Lower leg skin (tissue), 4 donors: ENCODE results near the gene BPIFB3. TPM values are rescaled to one million over a fixed set of nuclear protein-coding genes. Genes with fewer than 3 reads are reported as not detected.

Experiments
- DNase-seq, 2 donors: peaks; one replicate each; pipeline ENCODE4 v3.0.0-alpha.2; 2019; ENCODE audit warnings: low spot score in 2 of 2
- H3K4me3 ChIP-seq: fragments of 200-600 bp; sonication (generic); 2 replicates; pipeline ENCODE4 v1.5.1; 2017; ENCODE audit warnings: mild to moderate bottlenecking, low read depth; ENCODE audit not compliant: poor library complexity, severe bottlenecking
- POLR2A ChIP-seq, 2 donors: fragments of 450-650 bp; IDR thresholded peaks; one replicate each; pipeline ENCODE4 v1.6.1; 2016 to 2017; ENCODE audit warnings: antibody characterized with exemption in 2 of 2, mild to moderate bottlenecking in 1 of 2, moderate library complexity in 1 of 2
- WGBS, 2 donors: methylation state at CpG; one replicate each; pipeline ENCODE4 v1.1.5; 2018; 5-methylcytosine and 5-hydroxymethylcytosine counted together
- intact Hi-C: fragments of 100-400 bp; cut with DNase I; formaldehyde crosslinking; loops from one replicate; pipeline ENCODE4 v1.15.0; 2023; ENCODE audit warnings: low total_unique reads
- total RNA-seq, 4 donors: library from RNA; depleted of rRNA; stranded (reverse); fragments of >200 nt; gene quantifications; one replicate each; pipeline ENCODE4 v1.1.0, GENCODE V29; 2016
- TF ChIP-seq, protein P1 (sequence below), 3 donors: fragments of 450-650 bp; IDR thresholded peaks; one replicate each; pipeline ENCODE4 v1.5.1; 2016; ENCODE audit warnings: antibody characterized with exemption in 3 of 3, mild to moderate bottlenecking in 3 of 3, moderate library complexity in 2 of 3

Gene BPIFB3
- total RNA-seq, 4 donors from 2014 or later: not detected

DNA sequence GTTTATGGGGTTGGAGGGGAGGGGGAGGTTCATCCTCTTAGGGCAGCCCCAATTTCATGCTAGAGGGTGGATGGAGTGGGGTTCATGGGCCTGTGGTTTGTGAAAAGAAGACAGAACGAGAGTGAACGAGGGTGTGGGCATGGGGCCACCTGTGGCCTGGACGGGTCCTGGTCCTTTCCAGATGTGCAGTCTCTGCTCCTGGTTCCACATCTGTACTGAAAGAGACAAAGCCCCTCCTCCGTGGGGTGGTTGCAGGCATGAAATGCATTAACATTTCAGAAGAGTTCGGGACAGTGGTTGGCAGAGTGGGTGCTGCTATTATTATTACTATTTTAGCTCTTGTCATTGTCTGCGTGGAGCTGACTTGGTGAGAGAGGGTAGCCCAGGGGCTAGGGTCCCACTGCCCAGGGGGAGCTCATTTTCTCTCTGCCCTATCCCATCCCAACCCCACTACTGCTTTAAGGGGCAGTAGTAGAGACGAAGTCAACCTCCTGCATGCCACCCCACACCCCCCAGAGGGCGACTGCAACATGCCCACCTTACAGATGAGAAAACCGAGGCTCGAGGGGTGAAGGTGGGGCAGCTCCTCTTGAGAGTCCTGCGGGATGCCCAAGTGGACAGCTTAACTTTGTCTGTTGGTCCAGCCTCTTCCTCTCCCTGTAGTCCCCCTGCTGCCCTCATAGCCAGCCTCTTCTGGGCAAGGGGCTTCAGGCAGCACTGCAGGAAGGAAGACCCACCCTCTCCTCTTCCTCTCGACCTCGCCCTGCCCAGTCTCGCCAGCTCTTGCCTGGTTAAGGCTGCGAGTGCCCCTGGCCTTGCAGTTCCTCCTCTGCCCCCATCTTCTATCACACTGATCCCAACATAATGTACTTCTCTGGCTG is 37.8 kb upstream of the BPIFB3 start:
- WGBS, 2 donors: 59 to 65% methylated on average over 15 of the region's 15 CpGs

DNA sequence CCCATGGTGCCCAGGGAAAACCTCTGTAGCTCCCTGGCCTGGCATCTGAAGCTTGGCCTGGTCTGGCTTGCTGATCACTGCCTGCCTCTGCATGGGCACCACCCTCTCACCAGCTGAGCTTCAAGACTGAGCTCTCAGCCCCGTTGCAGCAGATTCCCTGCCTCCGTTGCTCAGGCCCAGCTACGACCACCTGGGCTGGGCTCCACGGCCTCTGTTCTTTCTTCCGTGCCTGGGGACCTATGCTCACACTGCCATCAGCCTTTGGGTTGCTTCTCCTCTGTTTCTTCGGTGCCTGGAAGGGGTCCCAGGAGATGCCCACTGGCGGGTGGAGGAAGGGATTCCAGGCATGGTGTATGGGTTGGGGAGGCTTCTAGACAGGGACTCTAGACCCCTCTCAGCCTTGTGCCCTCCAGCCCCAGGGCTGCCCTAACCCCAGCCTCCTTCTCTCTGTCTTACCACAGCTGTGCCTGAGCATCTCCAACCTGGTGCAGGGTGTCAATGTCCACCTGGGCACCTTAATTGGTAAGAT is 37.1 kb upstream of the BPIFB3 start:
- no peak for DNase-seq
- WGBS, 2 donors: 64 to 75% methylated on average over 7 of the region's 7 CpGs
- no peak for TF ChIP-seq POLR2A (IDR thresholded peaks at IDR 0.05)
- TF ChIP-seq, protein P1, sequence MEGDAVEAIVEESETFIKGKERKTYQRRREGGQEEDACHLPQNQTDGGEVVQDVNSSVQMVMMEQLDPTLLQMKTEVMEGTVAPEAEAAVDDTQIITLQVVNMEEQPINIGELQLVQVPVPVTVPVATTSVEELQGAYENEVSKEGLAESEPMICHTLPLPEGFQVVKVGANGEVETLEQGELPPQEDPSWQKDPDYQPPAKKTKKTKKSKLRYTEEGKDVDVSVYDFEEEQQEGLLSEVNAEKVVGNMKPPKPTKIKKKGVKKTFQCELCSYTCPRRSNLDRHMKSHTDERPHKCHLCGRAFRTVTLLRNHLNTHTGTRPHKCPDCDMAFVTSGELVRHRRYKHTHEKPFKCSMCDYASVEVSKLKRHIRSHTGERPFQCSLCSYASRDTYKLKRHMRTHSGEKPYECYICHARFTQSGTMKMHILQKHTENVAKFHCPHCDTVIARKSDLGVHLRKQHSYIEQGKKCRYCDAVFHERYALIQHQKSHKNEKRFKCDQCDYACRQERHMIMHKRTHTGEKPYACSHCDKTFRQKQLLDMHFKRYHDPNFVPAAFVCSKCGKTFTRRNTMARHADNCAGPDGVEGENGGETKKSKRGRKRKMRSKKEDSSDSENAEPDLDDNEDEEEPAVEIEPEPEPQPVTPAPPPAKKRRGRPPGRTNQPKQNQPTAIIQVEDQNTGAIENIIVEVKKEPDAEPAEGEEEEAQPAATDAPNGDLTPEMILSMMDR (IDR thresholded peaks at IDR 0.05): no peak
- H3K4me3 ChIP-seq: no peak overlapping the region
- intact Hi-C loops: no loop called here

More for the DNA sequence above, 37.8 kb upstream of the BPIFB3 start:
- no peak for TF ChIP-seq POLR2A (IDR thresholded peaks at IDR 0.05)
- TF ChIP-seq, protein P1 (IDR thresholded peaks at IDR 0.05): no peak
- no peak overlapping the region for H3K4me3 ChIP-seq
- intact Hi-C loops: no loop called here
- DNase-seq: no peak

DNA sequence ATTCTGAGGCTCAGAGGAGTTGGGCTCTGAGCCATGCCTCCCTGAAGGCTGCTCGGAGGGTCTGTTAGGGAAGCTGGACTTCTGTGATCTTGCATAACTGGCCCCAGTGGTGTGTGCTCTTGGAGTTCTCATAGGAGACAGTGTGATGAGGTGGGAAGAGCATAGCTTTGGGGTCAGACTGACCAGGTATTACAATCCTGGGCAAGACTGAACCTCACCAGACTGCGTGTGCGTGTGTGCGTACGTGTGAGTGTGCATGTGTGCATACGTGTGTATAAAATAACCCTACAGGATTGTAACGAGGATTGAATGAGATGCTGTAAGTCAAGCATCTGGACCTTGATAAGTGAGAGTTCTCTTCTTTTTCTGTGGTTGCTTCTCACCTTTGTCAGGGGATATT is 36.2 kb upstream of the BPIFB3 start:
- TF ChIP-seq POLR2A (IDR thresholded peaks at IDR 0.05): no peak
- TF ChIP-seq, protein P1 (IDR thresholded peaks at IDR 0.05): no peak
- intact Hi-C loops: no loop called here
- DNase-seq: no peak
- WGBS, 2 donors: 80 to 84% methylated on average over 7 of the region's 7 CpGs
- H3K4me3 ChIP-seq: no peak overlapping the region

DNA sequence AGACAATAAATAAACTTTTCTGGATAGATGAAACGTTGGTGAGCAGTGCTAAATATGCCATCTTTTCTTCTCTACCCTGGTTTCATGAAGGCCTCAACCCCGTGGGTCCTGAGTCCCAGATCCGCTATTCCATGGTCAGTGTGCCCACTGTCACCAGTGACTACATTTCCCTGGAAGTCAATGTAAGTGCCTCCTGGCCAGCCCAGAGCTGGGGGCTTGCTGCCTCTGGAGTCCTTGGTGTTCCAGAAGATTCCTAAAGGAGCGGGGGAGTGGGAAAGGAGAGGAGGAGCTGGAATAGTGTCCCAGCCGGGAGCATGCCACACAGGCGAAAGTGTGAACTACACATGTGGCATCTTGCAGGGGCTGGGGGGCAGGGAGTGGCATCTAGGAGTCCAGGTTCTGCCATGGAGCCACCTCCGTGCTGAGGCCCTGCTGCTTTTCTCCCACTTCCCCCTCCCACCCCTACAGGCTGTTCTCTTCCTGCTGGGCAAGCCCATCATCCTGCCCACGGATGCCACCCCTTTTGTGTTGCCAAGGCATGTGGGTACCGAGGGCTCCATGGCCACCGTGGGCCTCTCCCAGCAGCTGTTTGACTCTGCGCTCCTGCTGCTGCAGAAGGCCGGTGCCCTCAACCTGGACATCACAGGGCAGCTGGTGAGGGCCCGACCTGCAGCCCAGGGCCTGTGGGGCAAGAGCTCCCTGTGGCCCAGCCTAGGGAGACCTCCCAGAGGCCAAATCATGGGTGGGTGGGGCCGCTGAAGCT is 35.4 kb upstream of the BPIFB3 start:
- no peak overlapping the region for H3K4me3 ChIP-seq
- WGBS, 2 donors: 50 to 60% methylated on average over 13 to 14 of the region's 14 CpGs
- intact Hi-C loops: no loop called here
- no peak for DNase-seq
- TF ChIP-seq, protein P1 (IDR thresholded peaks at IDR 0.05): no peak
- TF ChIP-seq POLR2A (IDR thresholded peaks at IDR 0.05): no peak

DNA sequence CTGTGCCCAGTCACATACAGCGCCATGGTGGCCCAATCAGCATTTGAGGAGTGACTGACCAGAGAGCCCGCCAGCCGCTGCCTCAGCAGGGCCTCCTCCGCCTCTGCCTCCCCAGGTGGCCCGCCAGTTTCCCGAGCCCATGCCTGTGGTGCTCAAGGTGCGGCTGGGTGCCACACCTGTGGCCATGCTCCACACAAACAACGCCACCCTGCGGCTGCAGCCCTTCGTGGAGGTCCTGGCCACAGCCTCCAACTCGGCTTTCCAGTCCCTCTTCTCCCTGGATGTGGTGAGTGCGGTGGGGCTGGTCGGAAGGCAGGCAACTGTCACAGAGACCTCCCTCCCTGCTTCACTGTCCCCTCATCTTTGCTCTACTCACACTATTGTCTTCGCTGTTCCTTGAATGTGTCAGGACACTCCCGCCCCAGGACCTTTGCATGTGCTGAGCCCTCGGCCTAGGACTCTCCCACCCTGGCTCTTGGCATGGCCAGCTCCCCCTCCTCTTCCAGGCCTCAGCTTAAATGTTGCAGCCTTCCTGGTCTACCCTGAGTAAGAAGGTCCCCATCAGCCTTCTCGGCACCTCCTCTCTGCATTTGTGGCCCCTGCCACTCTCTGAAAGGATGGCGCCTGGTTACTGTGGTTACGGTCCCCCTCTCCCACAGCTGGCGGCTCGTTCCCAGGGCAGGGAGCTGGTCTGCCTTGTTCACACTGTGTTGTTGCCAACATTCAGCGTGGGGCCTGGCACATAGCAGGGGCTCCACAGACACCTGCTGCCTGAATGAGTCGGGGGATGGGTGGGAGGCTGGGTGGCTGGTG is 34.0 kb upstream of the BPIFB3 start:
- no peak overlapping the region for H3K4me3 ChIP-seq
- no peak for DNase-seq
- intact Hi-C loops: no loop called here
- TF ChIP-seq, protein P1 (IDR thresholded peaks at IDR 0.05): no peak
- no peak for TF ChIP-seq POLR2A (IDR thresholded peaks at IDR 0.05)
- WGBS, 2 donors: 88 to 89% methylated on average over 21 to 23 of the region's 23 CpGs
